NCI-H524 (cell line): Measurements from ENCODE around the gene ETS1.

Experiments
- DNase-seq, 2 experiments: peaks; one replicate each; lab custom pipeline; 2025; lab: John Stamatoyannopoulos, UW

The ETS1 gene

DNA sequence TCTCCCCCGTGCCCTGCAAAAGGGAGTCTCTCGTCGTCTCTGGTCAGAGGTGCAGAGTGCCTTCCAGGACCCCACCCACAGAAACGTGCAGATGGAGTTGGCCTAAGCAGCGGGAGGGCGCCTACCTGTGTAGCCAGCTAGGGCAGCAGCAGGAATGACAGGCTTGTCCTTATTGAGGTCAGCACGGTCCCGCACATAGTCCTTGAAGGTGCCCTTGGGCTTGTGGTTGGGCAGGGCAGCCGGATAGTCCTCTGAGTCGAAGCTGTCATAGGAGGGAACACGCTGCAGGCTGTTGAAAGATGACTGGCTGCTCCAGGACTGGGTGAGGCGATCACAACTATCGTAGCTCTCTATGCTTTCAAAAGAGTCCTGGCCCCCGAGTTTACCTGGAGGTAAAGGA lies 107.3 kb downstream of the ETS1 start:
- DNase-seq: no peak

DNA sequence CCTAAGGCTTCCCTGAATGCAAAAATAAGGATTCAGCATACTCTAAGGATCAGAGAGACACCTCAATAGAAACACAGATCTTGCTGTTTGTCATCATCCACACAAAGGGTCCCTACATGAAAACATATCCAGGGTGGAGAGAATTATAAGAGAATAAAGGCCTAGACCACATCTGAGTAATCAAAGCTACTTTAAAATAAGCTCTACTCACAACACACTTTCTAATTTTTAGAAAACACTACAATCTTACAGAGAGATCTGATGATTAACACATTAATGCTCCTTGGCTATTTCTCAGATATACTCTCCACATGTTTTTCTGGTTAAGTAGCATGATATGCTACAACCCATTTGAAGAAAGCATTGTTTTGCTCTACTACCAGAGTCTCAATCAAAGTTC lies 108.2 kb downstream of the ETS1 start:
- no peak for DNase-seq

DNA sequence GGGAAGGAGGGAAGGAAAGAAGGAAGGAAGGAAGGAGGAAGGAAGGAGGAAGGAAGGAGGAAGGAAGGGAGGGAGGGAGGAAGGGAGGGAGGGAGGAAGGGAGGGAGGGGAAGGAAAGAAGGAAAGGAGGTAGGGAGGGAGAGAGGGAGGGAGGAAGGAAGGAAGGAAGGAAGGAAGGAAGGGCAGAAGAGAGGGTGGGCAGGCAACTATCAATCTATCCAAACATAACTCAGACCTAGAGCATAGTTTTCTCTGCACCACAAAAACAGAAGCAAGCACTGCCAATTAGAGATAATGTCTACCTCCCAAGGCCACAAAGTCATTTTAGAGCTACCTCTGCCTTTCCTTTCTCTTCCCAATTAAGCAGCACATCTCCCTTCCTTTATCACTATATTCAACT lies 109.1 kb downstream of the ETS1 start:
- no peak for DNase-seq

DNA sequence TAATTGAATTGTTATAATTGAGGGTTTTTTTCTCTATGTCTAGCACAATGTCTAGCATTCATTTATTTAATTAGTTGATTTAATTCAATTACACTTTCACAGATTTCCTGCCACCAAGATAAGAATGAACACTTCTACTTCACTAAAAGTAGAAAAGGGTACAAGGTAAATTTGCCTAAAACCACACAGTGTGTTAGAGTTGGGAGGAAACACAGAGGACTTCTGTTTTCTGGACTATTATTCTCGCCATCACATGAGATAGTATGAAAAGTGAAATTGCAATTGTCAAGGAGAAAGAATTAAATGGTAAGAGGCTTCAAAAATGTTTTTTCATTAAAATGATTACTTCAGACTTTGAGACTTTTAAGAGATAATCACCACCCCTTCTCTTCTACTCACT lies 109.5 kb downstream of the ETS1 start:
- no peak for DNase-seq

- DNase-seq: no peak
Observed at GRCh38 chr11:128477278-128477677, 110.1 kb downstream of the ETS1 start.

- no peak for DNase-seq
Observed at GRCh38 chr11:128476729-128477128, 110.6 kb downstream of the ETS1 start.

GRCh38 chr11:128476049-128476448 lies 111.3 kb downstream of the ETS1 start:
- no peak for DNase-seq

DNA sequence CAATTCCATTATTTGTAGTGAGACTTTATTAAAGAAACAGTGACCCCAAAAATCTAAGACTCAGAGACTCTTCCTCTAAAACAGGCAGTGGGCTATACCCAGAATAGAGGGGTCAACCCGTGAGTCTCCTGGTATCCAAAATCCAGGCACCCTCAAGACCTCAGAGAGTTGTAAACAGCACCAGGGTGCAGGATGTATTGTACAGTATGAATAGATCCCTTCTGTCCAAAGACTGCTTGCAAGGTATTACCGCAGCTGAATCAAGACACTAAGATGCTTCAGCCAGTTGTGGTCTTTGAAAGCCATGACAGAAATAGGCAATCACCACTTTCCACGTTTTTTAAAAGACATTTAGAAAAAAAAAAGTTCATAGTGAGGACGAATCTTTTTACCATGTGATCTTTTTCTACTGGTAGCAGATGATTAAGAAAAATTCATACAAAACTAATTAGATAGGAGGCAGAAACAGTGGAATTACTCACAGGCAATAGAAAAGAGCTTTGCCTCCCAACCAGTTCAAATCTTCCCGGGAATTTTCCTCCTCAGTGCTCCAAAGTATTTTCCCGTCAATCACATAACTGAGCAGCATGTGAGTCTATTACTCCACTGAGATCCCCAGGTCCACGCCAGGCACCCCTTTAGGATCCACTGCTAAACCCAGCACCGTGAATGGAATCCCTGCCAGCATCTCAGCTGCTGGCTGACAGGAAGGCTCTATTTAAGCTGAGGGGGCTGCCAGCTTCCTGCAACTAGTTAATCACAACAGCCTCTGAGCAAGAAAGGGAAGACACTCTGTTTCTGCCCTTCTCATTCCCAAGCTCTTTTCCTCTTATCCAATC lies 113.1 kb downstream of the ETS1 start:
- no peak for DNase-seq

GRCh38 chr11:128473636-128474035 lies 113.7 kb downstream of the ETS1 start:
- DNase-seq: no peak

DNA sequence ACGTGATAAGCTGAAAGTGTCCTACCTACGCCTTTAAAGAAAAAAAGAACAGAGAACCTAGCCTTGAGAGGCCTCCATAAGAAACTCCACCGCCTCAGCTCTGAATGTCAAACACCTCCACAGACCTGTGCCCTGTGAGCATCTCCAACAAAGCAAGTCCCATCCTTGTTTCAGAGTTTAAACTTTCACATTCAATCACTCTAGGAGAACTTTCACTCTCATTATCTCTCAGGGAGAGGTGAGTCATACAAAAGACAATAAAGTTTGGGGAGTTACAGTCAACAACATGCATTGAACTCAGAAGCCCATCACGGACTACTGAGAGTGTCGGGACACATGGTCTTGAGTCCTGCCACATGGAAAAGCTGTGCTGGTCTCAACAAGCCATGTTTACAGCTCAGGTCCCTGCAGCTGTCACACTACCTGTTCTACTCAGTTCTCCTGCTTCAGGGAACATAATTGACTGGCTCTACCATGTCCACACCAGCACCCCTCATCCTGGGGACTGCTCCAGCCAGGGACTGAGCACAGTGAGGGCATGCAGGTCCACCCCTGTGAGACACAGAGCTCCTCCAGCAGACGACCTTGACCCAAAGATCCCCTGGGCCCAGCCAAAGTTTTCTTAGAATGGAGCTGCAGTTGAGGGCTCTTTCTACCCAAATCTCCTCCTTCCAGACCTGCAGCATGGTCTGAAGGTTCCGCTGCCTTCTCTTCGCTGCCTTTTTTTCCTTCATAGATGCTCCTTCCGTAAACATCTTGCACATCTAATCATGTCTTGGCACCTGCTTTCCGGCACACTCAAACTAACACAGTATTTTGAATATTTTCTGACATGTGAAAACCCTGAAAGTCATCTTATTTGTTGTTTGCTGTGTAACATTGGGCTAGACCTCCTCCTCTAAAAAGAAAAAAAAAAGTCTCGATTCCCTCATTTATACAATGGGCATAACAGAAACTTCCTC lies 114.9 kb downstream of the ETS1 start:
- DNase-seq: no peak

GRCh38 chr11:128471138-128471661 lies 116.2 kb downstream of the ETS1 start:
- no peak for DNase-seq

GRCh38 chr11:128470081-128470480 lies 117.3 kb downstream of the ETS1 start:
- DNase-seq: no peak

- DNase-seq: no peak
Observed at GRCh38 chr11:128469220-128469619, 118.1 kb downstream of the ETS1 start.

GRCh38 chr11:128468111-128468510 lies 119.2 kb downstream of the ETS1 start:
- no peak for DNase-seq

DNA sequence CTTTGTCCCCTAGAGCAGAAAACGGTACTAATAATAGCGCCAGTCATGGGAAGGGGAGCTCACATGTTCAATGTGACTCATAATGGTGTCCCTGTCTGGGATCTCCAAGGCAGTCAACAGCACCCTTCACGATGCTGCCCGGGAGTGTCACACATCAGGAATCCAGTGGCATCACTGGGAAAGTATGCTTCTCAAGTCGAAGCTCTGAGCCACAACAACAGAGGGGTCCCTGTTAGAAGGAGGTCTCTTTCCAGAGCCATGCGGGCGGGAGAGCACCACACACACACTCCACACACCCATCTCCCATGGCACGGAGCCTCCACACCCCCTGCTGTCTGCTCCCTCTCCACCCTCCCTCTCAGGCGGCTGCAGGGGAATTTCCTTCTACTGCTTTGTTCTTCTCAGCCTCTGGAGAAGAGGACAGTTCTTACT lies 119.7 kb downstream of the ETS1 start:
- no peak for DNase-seq

DNA sequence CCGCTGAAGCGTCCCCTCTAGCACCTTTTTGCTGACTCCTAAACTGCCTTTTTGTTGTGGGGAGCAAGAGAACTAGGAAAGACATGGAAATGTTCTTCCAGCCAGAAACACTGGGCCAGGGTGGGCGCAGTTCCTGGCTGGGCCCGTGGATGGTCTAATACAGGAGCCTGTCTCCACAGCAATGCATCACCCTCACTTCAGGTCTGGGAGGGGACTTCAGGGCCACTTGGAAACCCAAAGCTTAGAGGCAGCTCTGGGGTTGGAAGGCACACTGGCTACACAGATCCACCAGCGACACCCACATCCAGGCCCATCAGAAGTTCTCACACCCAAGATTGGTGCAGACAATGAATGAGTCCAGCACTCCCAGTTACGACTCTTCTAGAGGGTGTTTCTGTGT lies 120.3 kb downstream of the ETS1 start:
- no peak for DNase-seq

- no peak for DNase-seq
Observed at GRCh38 chr11:128465946-128466705, 121.2 kb downstream of the ETS1 start.

- no peak for DNase-seq
Observed at GRCh38 chr11:128465531-128465930, 121.8 kb downstream of the ETS1 start.

- no peak for DNase-seq
Observed at GRCh38 chr11:128464878-128465450, 122.4 kb downstream of the ETS1 start.

DNA sequence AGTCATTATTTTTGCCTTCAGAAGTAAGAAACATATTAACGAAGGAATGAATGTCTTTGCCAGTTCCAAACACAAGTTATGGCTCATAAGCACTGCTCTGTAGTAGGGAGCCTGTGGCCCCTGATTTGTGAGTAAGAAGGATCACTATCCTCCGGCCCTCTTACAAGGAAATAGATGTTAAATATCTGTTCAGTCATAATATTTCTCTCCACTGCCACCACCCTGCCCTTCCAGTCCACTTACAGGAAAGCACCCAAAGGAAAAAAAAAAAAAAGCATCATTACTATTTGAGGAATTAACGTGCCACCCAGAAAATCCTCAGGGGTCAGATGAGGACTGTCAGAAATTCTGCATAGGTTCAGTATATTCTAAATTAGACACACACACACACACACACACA lies 123.4 kb downstream of the ETS1 start:
- no peak for DNase-seq

DNA sequence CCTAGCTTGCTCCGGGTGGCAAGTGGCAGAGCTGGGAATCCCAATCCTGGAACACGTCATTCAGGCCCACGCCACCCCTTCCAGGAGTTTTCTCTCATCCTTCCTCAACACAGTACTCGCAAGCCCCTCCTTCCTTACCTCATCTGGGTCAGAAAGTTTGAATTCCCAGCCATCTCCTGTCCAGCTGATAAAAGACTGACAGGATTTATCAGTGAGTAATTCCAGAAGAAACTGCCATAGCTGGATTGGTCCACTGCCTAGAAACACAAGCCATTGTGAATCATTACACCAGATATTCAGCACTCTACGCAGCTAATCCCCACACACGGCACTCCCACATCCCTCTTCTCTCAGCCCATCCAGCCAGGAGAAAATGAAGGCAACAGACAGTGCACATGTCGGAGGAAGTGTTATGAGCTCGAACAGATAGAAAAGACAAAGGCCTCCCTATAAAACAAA lies 124.0 kb downstream of the ETS1 start:
- DNase-seq: no peak
